Stimulated activated CD8-positive, alpha-beta memory T cell treated with anti-CD3 and anti-CD28 coated beads, Interleukin-15, amount 100 ng/mL, for 4 hours (primary cell): ENCODE results near the gene GPC5.

Experiments used
- DNase-seq, 2 donors: peaks; one replicate each; pipeline ENCODE4 v3.0.0-alpha.2; 2020; ENCODE audit warnings: low read depth in 2 of 2

GPC5 gene

GRCh38 chr13:92164822-92165221 is 766.4 kb downstream of the GPC5 start:
- no peak for DNase-seq

- DNase-seq = no peak
Measured at GRCh38 chr13:92172191-92172590, 773.8 kb downstream of the GPC5 start.

- DNase-seq = no peak
Measured at GRCh38 chr13:92173254-92173653, 774.8 kb downstream of the GPC5 start.

GRCh38 chr13:92175330-92175729 is 776.9 kb downstream of the GPC5 start:
- DNase-seq = no peak

GRCh38 chr13:92177966-92178365 is 779.5 kb downstream of the GPC5 start:
- no peak for DNase-seq

- DNase-seq = no peak
Measured at GRCh38 chr13:92179223-92179622, 780.8 kb downstream of the GPC5 start.

GRCh38 chr13:92187378-92187989 is 789.1 kb downstream of the GPC5 start:
- DNase-seq = no peak

GRCh38 chr13:92188574-92188973 is 790.2 kb downstream of the GPC5 start:
- no peak for DNase-seq

- DNase-seq = no peak
Measured at GRCh38 chr13:92196591-92197256, 798.3 kb downstream of the GPC5 start.

GRCh38 chr13:92197669-92198068 is 799.2 kb downstream of the GPC5 start:
- DNase-seq = no peak

- DNase-seq = no peak
Measured at GRCh38 chr13:92218615-92219014, 820.2 kb downstream of the GPC5 start.

GRCh38 chr13:92221916-92222315 is 823.5 kb downstream of the GPC5 start:
- DNase-seq = no peak

- DNase-seq = no peak
Measured at GRCh38 chr13:92224052-92224821, 825.8 kb downstream of the GPC5 start.

- no peak for DNase-seq
Measured at GRCh38 chr13:92224825-92225224, 826.4 kb downstream of the GPC5 start.

- no peak for DNase-seq
Measured at GRCh38 chr13:92225861-92226260, 827.4 kb downstream of the GPC5 start.

- no peak for DNase-seq
Measured at GRCh38 chr13:92232871-92233270, 834.5 kb downstream of the GPC5 start.

- no peak for DNase-seq
Measured at GRCh38 chr13:92251671-92252210, 853.3 kb downstream of the GPC5 start.

- no peak for DNase-seq
Measured at GRCh38 chr13:92255526-92255925, 857.1 kb downstream of the GPC5 start.

GRCh38 chr13:92256211-92256610 is 857.8 kb downstream of the GPC5 start:
- no peak for DNase-seq

GRCh38 chr13:92259046-92259445 is 860.6 kb downstream of the GPC5 start:
- no peak for DNase-seq

- DNase-seq = no peak
Measured at GRCh38 chr13:92259523-92259922, 861.1 kb downstream of the GPC5 start.

GRCh38 chr13:92260363-92260762 is 861.9 kb downstream of the GPC5 start:
- DNase-seq = no peak
